CD4-positive, alpha-beta T cell (primary cell): ENCODE results near the gene UGT1A1. TPM values are rescaled to one million over a fixed set of nuclear protein-coding genes. Genes with fewer than 3 reads are reported as not detected.

Experiments
- ATAC-seq: fragments of 200-7000 bp; cut with Tn5 transposase; one replicate; pipeline ENCODE4 v1.10.0; 2022; ENCODE audit warnings: mild to moderate bottlenecking; ENCODE audit not compliant: poor library complexity
- CTCF ChIA-PET: fragments of 350-600 bp; sonication (Branson Sonifier 250); formaldehyde crosslinking; loops from one replicate; lab custom pipeline; 2021; ENCODE audit warnings: antibody characterized with exemption, inconsistent platforms; lab: Charles Lee
- POLR2A ChIA-PET: fragments of 350-600 bp; sonication (Branson Sonifier 250); formaldehyde crosslinking; loops from one replicate; lab custom pipeline; 2021; ENCODE audit warnings: antibody characterized with exemption, inconsistent platforms; lab: Charles Lee
- DNase-seq, 14 experiments: peaks; one replicate each; pipeline ENCODE4 v3.0.0-alpha.2; 2013 to 2020; ENCODE audit warnings: mixed read lengths in 2 of 14
- H3K27ac ChIP-seq, 2 donors: one replicate each; pipeline versions ENCODE4 v1.5.1 to v1.7.0; 2013; ENCODE audit warnings: low read length in 2 of 2, low read depth in 1 of 2, mild to moderate bottlenecking in 1 of 2
- H3K27me3 ChIP-seq, 2 experiments: 1 replicate in 1 of 2; 2 replicates in 1 of 2; pipeline versions ENCODE4 v1.6.1 to v1.7.0; 2013; ENCODE audit warnings: low read length in 2 of 2, control low read depth in 1 of 2, mild to moderate bottlenecking in 1 of 2, moderate library complexity in 1 of 2; ENCODE audit not compliant: insufficient read depth in 2 of 2, control insufficient read depth in 1 of 2
- H3K36me3 ChIP-seq: one replicate; pipeline ENCODE4 v1.6.1; 2013; ENCODE audit warnings: low read length, control low read depth; ENCODE audit not compliant: insufficient read depth
- H3K4me1 ChIP-seq: one replicate; pipeline ENCODE4 v1.6.1; 2013; ENCODE audit warnings: low read length, control low read depth; ENCODE audit not compliant: insufficient read depth
- H3K4me3 ChIP-seq: one replicate; pipeline ENCODE4 v1.5.1; 2013; ENCODE audit warnings: mild to moderate bottlenecking, low read length, moderate library complexity
- H3K9me3 ChIP-seq, 2 experiments: 1 replicate in 1 of 2; 2 replicates in 1 of 2; pipeline versions ENCODE4 v1.6.1 to v1.7.0; 2013; ENCODE audit warnings: low read length in 2 of 2, mild to moderate bottlenecking in 2 of 2, control low read depth in 1 of 2, moderate library complexity in 1 of 2; ENCODE audit not compliant: control insufficient read depth in 1 of 2, insufficient read depth in 1 of 2
- H3K27ac Mint-ChIP-seq: one replicate; pipeline ENCODE4 v1.8.0; 2020; ENCODE audit warnings: mixed read lengths
- H3K27me3 Mint-ChIP-seq: one replicate; pipeline ENCODE4 v1.8.0; 2021; ENCODE audit warnings: mixed read lengths
- H3K36me3 Mint-ChIP-seq: one replicate; pipeline ENCODE4 v1.8.0; 2021; ENCODE audit warnings: low read depth, mixed read lengths
- H3K4me1 Mint-ChIP-seq: one replicate; pipeline ENCODE4 v1.8.0; 2021; ENCODE audit warnings: low read depth, mixed read lengths
- H3K4me3 Mint-ChIP-seq: one replicate; pipeline ENCODE4 v1.8.0; 2020; ENCODE audit warnings: mild to moderate bottlenecking, mixed read lengths
- H3K9me3 Mint-ChIP-seq: one replicate; pipeline ENCODE4 v1.8.0; 2020; ENCODE audit warnings: mixed read lengths
- CTCF ChIP-seq: fragments of 200-600 bp; IDR thresholded peaks from one replicate; pipeline ENCODE4 v1.8.0; 2022; ENCODE audit warnings: antibody characterized with exemption, mild to moderate bottlenecking
- intact Hi-C, 2 experiments: fragments of 100-400 bp; cut with DNase I in 1 of 2; cut with micrococcal nuclease in 1 of 2; formaldehyde crosslinking; loops; one replicate each; pipeline versions ENCODE4 v1.15.1 to v1.9.0; 2023 to 2025; cut with DNase I, micrococcal nuclease
- total RNA-seq, 174 experiments: library from RNA in 2 of 174; stranded (reverse) in 2 of 174; gene quantifications; one replicate each; pipeline ENCODE4 v1.2.3 and lab custom pipeline; 2021 to 2026

UGT1A1 gene
- total RNA-seq, 2 experiments from 2014 or later = not detected

GRCh38 chr2:233818639-233819621 is 58.9 kb downstream of the UGT1A1 start:
- Histone ChIP-seq H3K9me3 (peaks cover 0 to 13% of the 10 kb centered on the region in 2 experiments), H3K27ac (no peak overlapping the region), H3K4me1 (no peaks in the 10 kb centered on the region), H3K36me3 (no peaks in the 10 kb centered on the region), H3K4me3 (no peak overlapping the region), H3K27me3 (peaks cover 0 to 5% of the 10 kb centered on the region in 2 experiments)
- H3K4me3 Mint-ChIP-seq = no peak overlapping the region
- no peak for ATAC-seq
- no peaks in the 10 kb centered on the region for H3K36me3 Mint-ChIP-seq
- peak in 1 of 14 experiments; percentile 25 for DNase-seq
- TF ChIP-seq CTCF = no peak
- no peaks in the 10 kb centered on the region for H3K9me3 Mint-ChIP-seq
- H3K4me1 Mint-ChIP-seq = no peaks in the 10 kb centered on the region
- ChIA-PET POLR2A (no interaction called here), CTCF (no interaction called here)
- no peak overlapping the region for H3K27ac Mint-ChIP-seq
- peaks cover 7% of the 10 kb centered on the region for H3K27me3 Mint-ChIP-seq
- intact Hi-C loops = no loop called here

GRCh38 chr2:233819884-233820773 is 60.1 kb downstream of the UGT1A1 start:
- Mint-ChIP-seq H3K9me3 (no peaks in the 10 kb centered on the region), H3K27me3 (peaks cover 7% of the 10 kb centered on the region), H3K27ac (no peak overlapping the region), H3K4me3 (no peak overlapping the region), H3K4me1 (no peaks in the 10 kb centered on the region), H3K36me3 (no peaks in the 10 kb centered on the region)
- intact Hi-C loops = no loop called here
- no peak for TF ChIP-seq CTCF
- Histone ChIP-seq H3K4me1 (no peaks in the 10 kb centered on the region), H3K36me3 (no peaks in the 10 kb centered on the region), H3K27ac (no peak overlapping the region), H3K4me3 (no peak overlapping the region), H3K9me3 (peaks cover 0 to 8% of the 10 kb centered on the region in 2 experiments), H3K27me3 (peaks cover 0 to 5% of the 10 kb centered on the region in 2 experiments)
- DNase-seq (peak in 1 of 14 experiments; percentile 20), ATAC-seq (no peak)
- ChIA-PET CTCF (no interaction called here), POLR2A (no interaction called here)

- Mint-ChIP-seq H3K27ac (no peak overlapping the region), H3K27me3 (peaks cover 7% of the 10 kb centered on the region), H3K36me3 (no peaks in the 10 kb centered on the region), H3K9me3 (no peaks in the 10 kb centered on the region), H3K4me1 (no peaks in the 10 kb centered on the region), H3K4me3 (no peak overlapping the region)
- peak in 1 of 14 experiments; percentile 15 for DNase-seq
- no peak overlapping the region for H3K27ac ChIP-seq
- CTCF ChIA-PET = no interaction called here
- peaks cover 0 to 8% of the 10 kb centered on the region in 2 experiments for H3K9me3 ChIP-seq
- intact Hi-C loops = no loop called here
- POLR2A ChIA-PET = no interaction called here
- peaks cover 0 to 5% of the 10 kb centered on the region in 2 experiments for H3K27me3 ChIP-seq
- no peak for TF ChIP-seq CTCF
- no peaks in the 10 kb centered on the region for H3K4me1 ChIP-seq
- ATAC-seq = no peak
- H3K36me3 ChIP-seq = no peaks in the 10 kb centered on the region
- H3K4me3 ChIP-seq = no peak overlapping the region
Measured at GRCh38 chr2:233820774-233821105, 60.7 kb downstream of the UGT1A1 start.
